IMR-90 (cell line): ENCODE measurements around the gene CKAP2L. TPM values are rescaled to one million over a fixed set of nuclear protein-coding genes. Genes with fewer than 3 reads are reported as not detected.

Experiments used
- ATAC-seq: fragments of 200-7000 bp; cut with Tn5 transposase; 2 replicates; pipeline ENCODE4 v1.9.1; 2020; ENCODE audit warnings: low read depth, mild to moderate bottlenecking, moderate library complexity
- BruUV-seq: library from RNA; stranded (reverse); fragments of 400-500 nt; replicated peaks from 2 replicates; lab custom pipeline; 2021; lab: Mats Ljungman, UMichigan
- CTCF ChIA-PET: fragments of 300-600 bp; formaldehyde crosslinking; extraction: SDS; loops from one replicate; lab custom pipeline; 2021; ENCODE audit warnings: antibody characterized with exemption; lab: Yijun Ruan, JAX
- POLR2A ChIA-PET: fragments of 300-600 bp; sonication (Branson Sonifier 250); formaldehyde crosslinking; loops from one replicate; lab custom pipeline; 2022; ENCODE audit warnings: antibody characterized with exemption; ENCODE audit not compliant: unreplicated experiment; lab: Charles Lee
- DNase-seq: peaks from one replicate; pipeline ENCODE4 v3.0.0; 2013
- H2AFZ ChIP-seq: replicated peaks from 2 replicates; pipeline ENCODE3; 2013; ENCODE audit warnings: low read length, mild to moderate bottlenecking; ENCODE audit not compliant: poor library complexity
- H2AK5ac ChIP-seq: 2 replicates; pipeline ENCODE4 v1.6.1; 2013; ENCODE audit warnings: low read depth, low read length, inconsistent platforms
- H2AK9ac ChIP-seq: replicated peaks from 2 replicates; pipeline ENCODE3; 2013; ENCODE audit warnings: mild to moderate bottlenecking, low read depth, low read length, moderate library complexity; ENCODE audit not compliant: poor library complexity
- H2BK120ac ChIP-seq: 2 replicates; pipeline ENCODE4 v1.6.1; 2013; ENCODE audit warnings: low read depth, low read length, inconsistent platforms
- H2BK15ac ChIP-seq: 3 replicates; pipeline ENCODE4 v1.6.1; 2013; ENCODE audit warnings: low read depth, low read length, inconsistent platforms
- H2BK20ac ChIP-seq: 2 replicates; pipeline ENCODE4 v1.6.1; 2013; ENCODE audit warnings: low read depth, mild to moderate bottlenecking, inconsistent platforms, low read length, moderate library complexity
- H2BK5ac ChIP-seq: 2 replicates; pipeline ENCODE4 v1.6.1; 2013; ENCODE audit warnings: mild to moderate bottlenecking, low read depth, low read length, inconsistent platforms; ENCODE audit not compliant: poor library complexity, severe bottlenecking
- H3K14ac ChIP-seq: replicated peaks from 2 replicates; pipeline ENCODE4 v1.6.1; 2013; ENCODE audit warnings: low read depth, low read length, inconsistent platforms
- H3K18ac ChIP-seq: 2 replicates; pipeline ENCODE4 v1.6.1; 2013; ENCODE audit warnings: low read depth, low read length, control low read depth
- H3K23ac ChIP-seq: 2 replicates; pipeline ENCODE4 v1.6.1; 2013; ENCODE audit warnings: low read depth, low read length, inconsistent platforms
- H3K27ac ChIP-seq: 2 replicates; pipeline ENCODE4 v1.5.1; 2013; ENCODE audit warnings: mild to moderate bottlenecking, control low read depth, low read length; ENCODE audit not compliant: insufficient read depth
- H3K27me3 ChIP-seq: 2 replicates; pipeline ENCODE4 v1.6.1; 2013; ENCODE audit warnings: low read length; ENCODE audit not compliant: control insufficient read depth, insufficient read depth
- H3K36me3 ChIP-seq: 2 replicates; pipeline ENCODE4 v1.6.1; 2013; ENCODE audit warnings: low read length, mixed read lengths; ENCODE audit not compliant: control insufficient read depth, insufficient read depth
- H3K4ac ChIP-seq: 2 replicates; pipeline ENCODE4 v1.6.1; 2013; ENCODE audit warnings: low read depth, low read length, inconsistent platforms
- H3K4me1 ChIP-seq: 2 replicates; pipeline ENCODE4 v1.6.1; 2013; ENCODE audit warnings: low read length, mixed read lengths; ENCODE audit not compliant: control insufficient read depth, insufficient read depth
- H3K4me2 ChIP-seq: 2 replicates; pipeline ENCODE4 v1.6.1; 2013; ENCODE audit warnings: low read depth, mild to moderate bottlenecking, control low read depth, low read length, moderate library complexity
- H3K4me3 ChIP-seq: 2 replicates; pipeline ENCODE4 v1.5.1; 2013; ENCODE audit warnings: low read depth, mild to moderate bottlenecking, control low read depth, low read length, moderate library complexity; ENCODE audit not compliant: insufficient read depth
- H3K56ac ChIP-seq: 2 replicates; pipeline ENCODE4 v1.6.1; 2013; ENCODE audit warnings: low read length, inconsistent platforms; ENCODE audit not compliant: insufficient read depth; ENCODE audit errors: extremely low read depth
- H3K79me1 ChIP-seq, 2 experiments: 2 replicates each; pipeline ENCODE4 v1.6.1; 2013; ENCODE audit warnings: low read length in 2 of 2, inconsistent platforms in 1 of 2, low read depth in 1 of 2
- H3K9ac ChIP-seq: 2 replicates; pipeline ENCODE4 v1.6.1; 2013; ENCODE audit warnings: low read depth, low read length, control low read depth
- H3K9me1 ChIP-seq: 2 replicates; pipeline ENCODE4 v1.6.1; 2013; ENCODE audit warnings: low read length, inconsistent platforms; ENCODE audit not compliant: insufficient read depth
- H3K9me3 ChIP-seq: 2 replicates; pipeline ENCODE4 v1.6.1; 2013; ENCODE audit warnings: low read length; ENCODE audit not compliant: control insufficient read depth, insufficient read depth
- H4K20me1 ChIP-seq: 2 replicates; pipeline ENCODE4 v1.6.1; 2013; ENCODE audit warnings: low read length, inconsistent platforms; ENCODE audit not compliant: insufficient read depth
- H4K5ac ChIP-seq: 2 replicates; pipeline ENCODE4 v1.6.1; 2013; ENCODE audit warnings: mild to moderate bottlenecking, low read depth, low read length, control low read depth
- H4K8ac ChIP-seq, 2 experiments: 2 replicates each; pipeline ENCODE4 v1.6.1; 2013; ENCODE audit warnings: low read depth in 2 of 2, low read length in 2 of 2, control low read depth in 1 of 2, inconsistent platforms in 1 of 2
- H4K91ac ChIP-seq: 2 replicates; pipeline ENCODE4 v1.6.1; 2013; ENCODE audit warnings: low read depth, low read length, inconsistent platforms; ENCODE audit not compliant: insufficient read depth
- FOS ChIP-seq: fragments of 150-350 bp; IDR thresholded peaks from 2 replicates; pipeline ENCODE4 v1.6.1; 2016; ENCODE audit warnings: low read depth, low read length
- SMC3 ChIP-seq: fragments of 150-350 bp; IDR thresholded peaks from 2 replicates; pipeline ENCODE4 v1.6.1; 2016; ENCODE audit warnings: low read depth, mild to moderate bottlenecking, antibody characterized with exemption, low read length, moderate library complexity
- WGBS, 2 experiments: methylation state at CpG; one replicate each; pipeline versions ENCODE4 v1.1.5 to v1.1.7; 2013; ENCODE audit warnings: missing lambda C conversion rate in 2 of 2; ENCODE audit not compliant: insufficient read length in 1 of 2; ENCODE audit errors: extremely low coverage in 2 of 2; 5-methylcytosine and 5-hydroxymethylcytosine counted together
- dilution Hi-C: fragments of 300-500 bp; cut with HindIII; formaldehyde crosslinking; loops from one replicate; pipeline ENCODE4 v1.14.3; 2018; ENCODE audit warnings: low sequenced_read_pairs; ENCODE audit not compliant: unreplicated experiment
- in situ Hi-C: fragments of 300-500 bp; cut with MboI; formaldehyde crosslinking; loops from 3 replicates; pipeline ENCODE4 v1.14.3; 2019; ENCODE audit warnings: low sequenced_read_pairs, inconsistent platforms, mixed read lengths
- intact Hi-C: fragments of 100-400 bp; cut with micrococcal nuclease; formaldehyde crosslinking; loops from 2 replicates; pipeline ENCODE4 v1.10.0; 2022
- polyA plus RNA-seq, 3 experiments: library from polyadenylated mRNA; depleted of rRNA; stranded (reverse); fragments of >200 nt; gene quantifications; 2 replicates each; pipeline ENCODE4 v1.2.3, GENCODE V29; 2012; ENCODE audit warnings: low replicate concordance in 1 of 3
- total RNA-seq: library from RNA; depleted of rRNA; stranded (reverse); fragments of >200 nt; gene quantifications from 2 replicates; pipeline ENCODE4 v1.2.3, GENCODE V29; 2012

Gene CKAP2L
- total and polyA plus RNA-seq, 2 of the 4 experiments (the other 2 are of a cell fraction): 6.4 to 9.9 TPM

DNA sequence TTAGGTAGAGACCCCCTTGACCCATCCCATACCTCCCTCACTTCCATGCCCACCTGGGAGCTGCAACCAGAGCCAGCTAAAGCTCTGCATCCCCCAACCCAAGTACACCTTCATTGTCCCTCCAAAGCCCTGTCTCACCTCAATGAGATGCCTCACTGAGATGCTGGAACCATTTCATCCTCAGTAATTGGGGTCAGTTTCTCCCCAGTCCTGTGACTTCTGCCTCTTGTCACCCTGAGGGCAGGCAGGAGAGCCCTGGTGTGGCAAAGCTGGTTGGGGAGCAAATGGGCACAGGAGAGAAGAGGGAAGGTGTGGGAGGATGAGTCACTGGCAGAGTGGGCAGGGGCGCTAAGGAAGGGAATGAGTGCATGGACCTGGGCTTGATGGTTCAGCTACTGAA, 71.5 kb downstream of the CKAP2L start:
- WGBS, 2 experiments: no CpG with 5 or more reads among the region's 1 CpG
- Histone ChIP-seq H2AK9ac (peak overlapping the region; percentile 90), H3K27ac (peak overlapping the region; percentile 73), H3K79me1 (0 out of 4 replicates have a peak, but pooled peaks cover 0 to 5% of the 10 kb centered on the region in 2 experiments), H3K4ac (peak overlapping the region; percentile 93), H4K20me1 (no peaks in the 10 kb centered on the region), H3K23ac (peak overlapping the region; percentile 75), H3K9me3 (no peaks in the 10 kb centered on the region), H2AK5ac (peak overlapping the region; percentile 90), H2BK120ac (peak overlapping the region; percentile 93), H4K91ac (peak overlapping the region; percentile 85), H3K9me1 (peaks cover 23% of the 10 kb centered on the region), H3K56ac (no peak overlapping the region), H3K4me2 (peak overlapping the region; percentile 15; the same call in 1 of the 2 replicates), H2AFZ (peak overlapping the region; percentile 87), H3K4me1 (peaks cover 12% of the 10 kb centered on the region), H3K36me3 (no peaks in the 10 kb centered on the region), H4K8ac (peak overlapping the region; percentile 23 to 85; a peak in 3 of 4 replicates), H4K5ac (peak overlapping the region; percentile 76), H3K18ac (peak overlapping the region; percentile 84), H3K27me3 (no peaks in the 10 kb centered on the region), H3K14ac (peak overlapping the region; percentile 87), H2BK20ac (peak overlapping the region; percentile 95), H2BK5ac (peak overlapping the region; percentile 85), H3K9ac (peak overlapping the region; percentile 3; the same call in 1 of the 2 replicates), H2BK15ac (peak overlapping the region; percentile 82; the same call in 2 of the 3 replicates), H3K4me3 (no peak overlapping the region)
- dilution Hi-C loops (no loop called here), intact Hi-C loops (no loop called here), in situ Hi-C loops (no loop called here)
- TF ChIP-seq FOS (0 out of 2 replicates have a peak, but pooled peaks have one; percentile 19), SMC3 (no peak)
- DNase-seq: no peak
- POLR2A ChIA-PET: no interaction called here
- CTCF ChIA-PET: interaction anchor here (0.8 to 1.1 kb wide), 3 partner anchors 15 to 68 kb away, joined by 3 read pairs; no protein-coding TSS in a partner anchor
- ATAC-seq: no peak
- BruUV-seq: no TSS peak
